Glomerular endothelial cell (primary cell): ENCODE data around the gene SUCLG2. TPM values are rescaled to one million over a fixed set of nuclear protein-coding genes. Genes with fewer than 3 reads are reported as not detected.
"Not testable (repeated sequence)": the region's sequence is repeated elsewhere in the genome, so short reads cannot be mapped to it uniquely, and the experiment has no call there.

ENCODE experiments used
- DNase-seq: peaks from one replicate; pipeline ENCODE4 v3.0.0-alpha.2; 2011; ENCODE audit warnings: low read depth, low spot score; ENCODE audit errors: extremely low read depth
- total RNA-seq: library from RNA; depleted of rRNA; stranded (reverse); fragments of >200 nt; gene quantifications from 2 replicates; pipeline ENCODE4 v1.2.3, GENCODE V29; 2015

SUCLG2 gene
- total RNA-seq, 1 donor from 2014 or later = 32.1 TPM

GRCh38 chr3:67610458-67610857 lies 44.0 kb downstream of the SUCLG2 start:
- DNase-seq = peak; percentile 51

DNA sequence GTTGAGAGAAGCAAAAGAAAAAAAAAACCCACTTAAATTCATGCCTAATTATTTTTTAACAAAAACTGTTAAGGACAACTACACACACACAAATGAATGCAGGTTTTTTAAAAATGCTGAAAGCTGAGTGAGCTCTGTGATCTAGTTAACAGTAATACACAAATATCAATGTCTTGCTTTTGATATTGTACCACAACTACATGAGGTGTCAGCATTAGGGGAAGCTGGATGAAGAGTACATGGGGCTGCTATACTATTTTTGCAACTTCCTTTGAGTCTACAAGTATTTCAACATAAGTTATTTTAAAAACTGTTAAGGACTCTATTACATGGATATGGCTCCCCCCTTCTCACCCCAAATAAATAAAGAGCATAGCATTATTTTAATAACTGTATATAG lies 44.7 kb downstream of the SUCLG2 start:
- no peak for DNase-seq

DNA sequence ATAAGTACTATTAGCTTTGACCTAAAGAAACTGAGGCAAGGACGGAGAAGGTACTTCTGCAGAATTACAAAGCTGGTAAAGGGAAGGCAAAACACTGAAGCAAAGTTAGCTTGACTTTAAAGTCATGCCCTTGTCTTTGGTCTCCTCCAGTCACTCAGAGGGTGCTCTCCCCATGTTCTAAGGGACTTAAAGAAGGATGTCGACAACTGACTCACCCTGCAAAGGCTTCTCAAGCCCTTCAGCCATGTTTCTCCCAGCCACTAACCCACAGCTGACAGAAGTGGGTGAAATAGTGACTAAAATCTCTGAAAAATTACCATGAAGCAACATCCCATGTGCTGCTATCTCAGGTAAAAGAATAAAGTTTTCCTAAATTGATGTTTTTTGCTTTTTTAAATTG lies 46.4 kb downstream of the SUCLG2 start:
- DNase-seq = no peak

GRCh38 chr3:67605377-67605776 lies 49.0 kb downstream of the SUCLG2 start:
- no peak for DNase-seq

GRCh38 chr3:67602816-67603215 lies 51.6 kb downstream of the SUCLG2 start:
- no peak for DNase-seq

DNA sequence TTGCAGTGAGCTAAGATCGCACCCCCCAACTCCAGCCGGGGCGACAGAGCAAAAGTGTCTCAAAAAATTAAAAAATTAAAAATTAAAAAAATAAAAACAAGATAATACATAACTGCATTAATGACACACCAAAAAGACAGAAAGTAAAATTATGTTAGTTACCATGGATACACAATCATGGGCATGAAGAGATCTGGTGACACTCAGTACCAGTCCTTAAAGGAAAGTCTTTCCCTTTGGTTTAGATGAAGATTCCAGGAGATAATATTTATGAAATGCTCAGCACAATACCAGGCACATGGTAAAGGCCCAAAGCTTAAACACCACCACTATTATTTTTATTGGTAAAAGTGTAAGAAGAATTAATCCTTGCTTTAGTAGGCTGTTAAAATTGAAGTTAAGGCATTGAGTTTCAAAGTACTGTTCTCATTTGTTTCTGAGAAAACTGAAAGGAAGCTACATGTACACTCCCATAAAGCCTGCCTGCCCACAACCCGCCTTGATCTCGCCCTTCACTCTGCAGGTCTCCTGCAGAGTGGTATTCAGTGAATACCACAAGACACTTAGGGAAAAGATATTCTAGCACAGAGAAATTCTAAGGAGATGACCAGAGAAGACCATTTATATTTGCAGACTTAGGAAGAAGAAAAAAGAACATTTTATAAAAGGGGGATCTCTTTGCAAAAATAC lies 52.3 kb downstream of the SUCLG2 start:
- DNase-seq = no peak

GRCh38 chr3:67601385-67601784 lies 53.0 kb downstream of the SUCLG2 start:
- DNase-seq = no peak

GRCh38 chr3:67599821-67600220 lies 54.6 kb downstream of the SUCLG2 start:
- DNase-seq = no peak

DNA sequence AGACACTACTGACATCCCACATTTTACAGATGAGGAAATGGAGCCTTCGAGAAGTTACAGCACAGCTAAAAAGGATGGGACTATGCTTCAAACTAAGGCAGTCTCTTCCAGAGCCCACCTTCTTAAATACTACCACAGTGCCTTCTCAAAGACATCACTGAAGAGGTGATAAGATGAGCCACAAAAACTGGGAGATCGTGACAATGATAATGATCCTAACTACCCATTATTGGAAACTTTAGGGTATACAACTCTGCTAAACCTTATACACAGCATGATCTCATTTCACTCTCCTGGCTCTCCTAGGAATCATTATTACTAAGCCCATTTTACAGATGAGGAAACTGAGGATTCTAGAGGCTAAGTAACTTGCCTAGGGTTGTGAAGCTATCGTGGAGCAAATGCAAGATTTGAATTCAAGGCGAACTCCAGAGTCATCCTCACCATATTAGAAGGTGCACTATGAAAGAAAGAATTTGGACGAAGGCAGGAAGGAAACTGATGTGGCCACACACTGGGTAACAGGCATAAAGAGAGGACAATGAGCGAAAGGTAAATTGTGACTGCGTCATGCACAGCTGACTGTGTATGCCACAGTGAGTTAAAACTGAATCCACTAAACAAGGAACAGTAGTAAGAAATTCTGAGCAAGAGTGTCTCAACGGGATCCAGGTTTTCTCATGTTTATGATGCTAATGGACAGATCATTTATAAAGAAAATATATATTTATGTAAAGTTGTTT lies 55.4 kb downstream of the SUCLG2 start:
- no peak for DNase-seq

DNA sequence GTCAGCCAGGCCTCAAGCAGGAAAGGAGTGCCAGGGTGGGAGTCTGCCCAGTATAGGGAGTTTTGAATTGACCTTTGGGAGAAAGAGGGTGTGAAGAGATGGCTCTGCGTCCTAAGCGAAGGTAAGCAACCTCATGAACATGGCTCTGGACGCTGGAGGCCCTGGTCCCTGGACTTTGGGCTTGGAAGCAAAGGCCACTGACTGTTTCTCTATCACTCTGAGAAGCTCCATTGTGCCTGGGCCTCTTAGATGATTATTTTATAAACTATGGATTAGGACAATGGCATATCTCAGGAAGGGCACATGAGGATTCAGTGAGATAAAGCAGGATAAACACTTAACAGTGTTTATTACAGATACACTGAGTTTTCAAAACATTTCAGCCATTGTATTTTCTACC lies 59.0 kb downstream of the SUCLG2 start:
- DNase-seq = no peak

DNA sequence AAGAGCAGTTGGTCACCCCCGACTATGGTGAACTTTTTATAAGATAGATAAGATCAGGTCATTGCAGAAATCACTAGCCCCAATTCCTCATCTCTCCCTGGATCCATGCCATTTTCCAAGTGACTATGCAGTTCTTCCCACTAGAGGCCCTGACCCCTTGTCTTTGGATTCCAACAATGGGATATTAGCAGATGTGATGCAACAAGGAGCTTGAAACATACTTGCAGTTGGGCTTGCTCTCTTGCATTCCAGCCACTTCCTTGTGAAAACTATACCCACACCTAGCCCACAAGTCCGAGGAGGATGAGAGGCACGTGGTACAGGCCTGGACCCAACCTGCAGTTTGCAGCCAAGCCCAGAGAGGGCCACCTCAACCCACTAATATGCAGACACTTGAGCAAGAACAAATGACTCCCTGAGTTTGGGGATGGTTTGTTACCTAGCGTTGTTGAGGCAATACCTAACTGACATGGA lies 60.6 kb downstream of the SUCLG2 start:
- DNase-seq = no peak

DNA sequence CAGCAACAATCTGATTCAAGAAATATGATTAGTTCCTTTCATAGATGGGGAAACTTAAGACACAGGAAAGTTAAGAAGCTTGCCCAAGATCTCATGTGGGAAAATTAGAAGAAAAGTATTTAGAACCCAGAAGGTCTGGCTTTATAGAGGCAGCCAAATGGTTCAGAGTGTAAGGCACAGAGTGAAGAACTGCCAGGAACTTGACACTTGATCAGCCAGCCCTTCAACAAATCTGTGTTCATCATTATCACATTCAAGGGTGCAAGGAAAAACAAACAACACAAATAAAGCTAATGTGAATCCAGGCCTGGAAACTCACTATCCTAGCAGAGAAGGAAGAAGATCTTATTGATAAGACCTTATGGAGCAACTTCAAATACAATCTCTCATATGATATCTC lies 62.4 kb downstream of the SUCLG2 start:
- no peak for DNase-seq

DNA sequence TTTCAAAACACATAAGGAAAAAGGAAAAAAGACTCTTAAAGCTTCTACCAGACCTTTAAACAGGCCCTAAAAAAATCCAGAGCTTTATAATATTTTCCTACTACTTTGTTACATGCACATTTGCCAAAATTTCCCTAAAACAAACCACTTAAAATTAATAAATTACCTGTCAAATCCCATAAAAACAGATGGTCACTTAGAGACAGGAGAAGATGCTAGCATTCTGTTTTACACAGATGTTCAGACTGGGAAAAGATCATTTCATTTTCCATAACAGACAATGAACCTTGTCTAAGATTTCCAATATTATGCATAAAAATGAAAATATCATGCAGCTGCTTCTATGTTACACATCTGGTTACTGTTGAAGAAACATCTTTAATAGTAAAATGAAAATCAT lies 66.6 kb downstream of the SUCLG2 start:
- no peak for DNase-seq

- no peak for DNase-seq
Measured at GRCh38 chr3:67587301-67587700, 67.1 kb downstream of the SUCLG2 start.

GRCh38 chr3:67584608-67585007 lies 69.8 kb downstream of the SUCLG2 start:
- not testable (repeated sequence) for DNase-seq

GRCh38 chr3:67580430-67581000 lies 73.9 kb downstream of the SUCLG2 start:
- no peak for DNase-seq

GRCh38 chr3:67578416-67578815 lies 76.0 kb downstream of the SUCLG2 start:
- DNase-seq = no peak

DNA sequence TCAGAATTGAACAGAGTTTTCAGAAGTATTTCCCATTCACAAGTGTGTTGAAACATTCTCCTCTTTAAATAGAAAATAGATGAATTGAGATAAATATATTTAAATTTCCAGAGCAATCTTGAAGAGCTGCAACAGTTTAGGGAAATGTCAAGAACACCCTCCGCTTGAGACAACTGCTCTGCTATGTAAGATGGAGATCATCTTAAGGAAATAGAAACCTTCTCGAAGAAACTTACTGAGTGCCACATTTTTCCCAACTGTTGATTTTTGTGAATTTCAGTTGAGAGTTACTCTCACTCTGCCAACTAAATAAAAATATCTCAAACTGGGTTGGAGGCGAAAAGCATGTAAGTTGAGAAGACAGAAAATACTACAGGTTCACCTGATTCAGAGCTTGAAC lies 78.0 kb downstream of the SUCLG2 start:
- DNase-seq = no peak

GRCh38 chr3:67569324-67569723 lies 85.1 kb downstream of the SUCLG2 start:
- DNase-seq = no peak

- DNase-seq = no peak
Measured at GRCh38 chr3:67567893-67568292, 86.5 kb downstream of the SUCLG2 start.

DNA sequence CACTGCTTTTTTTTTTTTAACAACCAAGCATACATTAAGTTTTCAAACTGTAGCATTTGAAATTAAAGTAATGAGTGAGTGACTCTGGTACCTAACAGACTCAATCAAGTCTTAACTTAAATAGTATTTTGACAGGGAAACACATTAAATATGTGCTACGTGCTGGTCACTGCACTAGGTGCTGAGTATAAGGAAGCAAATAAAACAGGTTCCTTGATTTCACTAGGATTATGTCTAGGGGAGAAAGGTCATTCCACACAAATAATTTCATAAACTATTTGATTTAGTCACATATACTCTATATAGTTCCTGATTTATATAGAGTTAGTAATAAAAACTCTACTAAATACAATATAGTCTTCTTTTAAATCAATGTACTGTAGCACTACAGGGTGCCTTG lies 89.4 kb downstream of the SUCLG2 start:
- DNase-seq = no peak

DNA sequence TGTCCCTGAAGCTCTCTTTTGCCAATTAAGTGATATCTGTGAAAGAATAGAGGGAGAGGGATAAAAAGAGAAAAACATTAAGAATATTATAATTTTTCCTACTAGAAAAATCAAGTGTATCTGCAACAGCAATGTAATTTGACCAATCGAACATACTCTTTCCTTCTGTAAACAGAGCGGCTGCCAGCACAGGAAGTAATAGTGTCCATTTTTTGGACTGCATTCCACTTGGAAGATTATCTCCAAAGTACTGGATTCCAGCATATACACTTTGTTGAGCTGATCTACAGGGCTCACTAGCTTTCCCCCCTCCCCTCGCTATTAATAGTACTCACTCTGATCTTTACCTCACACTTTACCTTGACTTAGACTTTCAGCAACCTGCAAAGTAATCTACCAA lies 90.4 kb downstream of the SUCLG2 start:
- DNase-seq = peak; percentile 5
